Suppressor macrophage treated with lipopolysaccharide for 1 hour (primary cell): ENCODE results near the gene PET117.
"Not testable (repeated sequence)": the region's sequence is repeated elsewhere in the genome, so short reads cannot be mapped to it uniquely, and the experiment has no call there.

Source experiments
- DNase-seq, 3 donors: peaks; one replicate each; pipeline ENCODE4 v3.0.0-alpha.2; 2020 to 2022

The PET117 gene

GRCh38 chr20:18137412-18138265 lies at the start of gene PET117, which contains the start of gene KAT14:
Gene PET117, plus strand, starts transcription at chr20:18137863. Its CDS starts 93 bp downstream, at chr20:18137956.
Gene KAT14, plus strand, starts transcription at chr20:18137863. Its CDS starts 4,798 bp downstream, at chr20:18142661.
- DNase-seq: peak; percentile 90 to 96 (median 93)

GRCh38 chr20:18088298-18088697 lies 49.4 kb upstream of the PET117 start:
- DNase-seq: not testable (repeated sequence)

GRCh38 chr20:18088841-18089240 lies 48.8 kb upstream of the PET117 start:
- DNase-seq: not testable (repeated sequence)

GRCh38 chr20:18090044-18090443 lies 47.6 kb upstream of the PET117 start:
- no peak for DNase-seq

- no peak for DNase-seq
Measured at GRCh38 chr20:18090477-18090876, 47.2 kb upstream of the PET117 start.

GRCh38 chr20:18091623-18092022 lies 46.0 kb upstream of the PET117 start:
- no peak for DNase-seq

GRCh38 chr20:18092890-18093289 lies 44.8 kb upstream of the PET117 start:
- no peak for DNase-seq

GRCh38 chr20:18093388-18093787 lies 44.3 kb upstream of the PET117 start:
- no peak for DNase-seq

- DNase-seq: no peak
Measured at GRCh38 chr20:18094191-18094590, 43.5 kb upstream of the PET117 start.

GRCh38 chr20:18100569-18100968 lies 37.1 kb upstream of the PET117 start:
- not testable (repeated sequence) for DNase-seq

GRCh38 chr20:18101125-18101810 lies 36.4 kb upstream of the PET117 start:
- DNase-seq: no peak

GRCh38 chr20:18103497-18103896 lies 34.2 kb upstream of the PET117 start:
- DNase-seq: no peak

- DNase-seq: no peak
Measured at GRCh38 chr20:18108326-18108725, 29.3 kb upstream of the PET117 start.

GRCh38 chr20:18128574-18128973 lies 9.1 kb upstream of the PET117 start:
- not testable (repeated sequence) for DNase-seq

- DNase-seq: no peak
Measured at GRCh38 chr20:18132663-18133062, 5.0 kb upstream of the PET117 start.

- no peak for DNase-seq
Measured at GRCh38 chr20:18133962-18134361, 3.7 kb upstream of the PET117 start.

- no peak for DNase-seq
Measured at GRCh38 chr20:18138266-18138582, 561 bp downstream of the PET117 start.

GRCh38 chr20:18138639-18139583 lies 1.2 kb downstream of the PET117 start:
- DNase-seq: no peak

GRCh38 chr20:18139832-18140231 lies 2.2 kb downstream of the PET117 start:
- no peak for DNase-seq

GRCh38 chr20:18144541-18145099 lies 7.0 kb downstream of the PET117 start:
- no peak for DNase-seq

GRCh38 chr20:18154342-18154741 lies 16.7 kb downstream of the PET117 start:
- DNase-seq: no peak

GRCh38 chr20:18156045-18156444 lies 18.4 kb downstream of the PET117 start:
- no peak for DNase-seq

GRCh38 chr20:18164356-18164755 lies 26.7 kb downstream of the PET117 start:
- DNase-seq: no peak
